ENCODE measurements around the gene KIFC3.
A peak's percentile ranks its signal among the peaks of the same experiment; 100 is the strongest.

The KIFC3 gene

DNA sequence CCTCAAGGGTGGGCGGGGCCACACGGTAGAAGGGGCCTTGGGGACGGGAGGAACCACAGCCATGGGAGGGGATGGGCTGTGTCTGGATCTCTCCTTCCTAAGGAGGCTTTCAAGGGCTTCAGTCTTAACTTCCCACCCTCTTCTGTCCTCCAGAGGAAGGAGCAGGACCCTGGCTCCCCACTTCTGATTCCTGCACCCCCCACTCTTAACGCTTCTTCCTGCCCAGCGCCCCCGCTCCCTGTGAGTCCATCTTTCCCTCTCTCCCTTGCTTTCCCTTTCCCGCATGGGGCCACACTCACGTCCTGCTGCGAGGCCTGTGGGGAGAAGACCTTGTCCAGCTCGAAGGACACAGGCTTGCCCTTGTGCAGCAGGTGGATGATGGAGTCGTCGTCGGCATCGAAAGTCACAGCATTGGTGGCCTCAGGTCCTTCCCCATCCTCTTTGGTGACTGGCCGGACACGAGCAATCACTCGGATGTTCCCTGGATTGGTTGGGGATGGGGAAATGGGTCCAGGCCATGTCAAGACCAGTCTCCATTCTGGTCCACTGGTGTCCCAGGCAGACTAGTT, 37.0 kb downstream of the KIFC3 start:
- no peak for DNase-seq (ENCODE audit: low read depth in 2 of 2)

DNA sequence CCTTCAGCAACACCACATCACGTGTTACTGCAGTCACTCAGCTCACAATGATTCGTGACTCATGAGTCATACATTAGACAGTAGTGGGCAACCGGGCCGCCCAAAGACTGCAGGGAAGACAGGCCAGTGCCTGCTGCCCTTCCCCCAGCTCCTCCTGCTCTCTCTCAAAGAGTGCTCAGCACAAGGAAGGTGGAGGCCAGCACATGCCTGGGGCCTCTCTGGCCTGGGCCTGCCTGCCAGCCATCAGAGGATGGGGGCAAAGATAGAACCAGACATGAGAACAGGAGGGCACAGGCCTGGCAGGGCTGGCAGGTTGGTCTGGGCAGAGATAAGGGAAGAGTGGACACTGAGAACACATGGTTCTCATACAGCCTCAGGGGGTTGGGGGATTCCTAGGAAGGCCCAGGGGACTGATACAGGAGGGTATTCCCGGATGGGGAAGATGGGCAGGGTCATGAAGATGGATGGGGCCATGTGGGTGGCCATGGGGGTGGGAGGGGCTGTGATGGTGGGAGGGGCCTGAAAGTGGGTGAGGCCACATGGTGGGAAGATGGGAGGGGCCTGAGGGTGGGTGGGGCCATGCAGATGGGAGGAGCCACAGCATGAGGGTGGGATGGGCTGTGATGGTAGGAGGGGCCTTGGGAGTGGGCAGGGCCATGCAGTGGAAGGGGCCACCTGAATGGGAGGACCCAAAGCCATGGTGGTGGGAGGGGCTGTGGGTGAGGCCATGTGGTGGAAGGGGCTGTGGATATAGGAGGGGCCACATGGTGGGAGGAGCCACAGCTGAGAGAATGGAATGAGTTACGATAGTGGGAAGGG, 37.7 kb downstream of the KIFC3 start:
- DNase-seq (ENCODE audit: low read depth in 2 of 2), result peak in 1 of 2 donors; percentile 6

DNA sequence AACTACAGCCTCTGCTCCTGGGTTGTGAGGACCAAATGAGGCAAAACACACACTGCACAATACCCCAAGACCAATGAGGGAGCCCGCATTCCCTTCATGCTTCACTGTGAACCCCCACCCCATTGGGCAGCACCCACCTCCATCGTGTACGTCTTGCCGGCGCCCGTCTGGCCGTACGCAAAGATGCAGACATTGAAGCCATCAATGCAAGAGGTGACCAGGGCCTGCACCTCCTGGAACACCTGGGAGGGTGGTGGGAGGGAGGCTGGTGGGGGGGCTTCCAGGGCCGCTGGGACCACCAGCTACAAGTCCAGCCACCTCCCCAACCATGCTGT, 38.3 kb downstream of the KIFC3 start:
- no peak for DNase-seq (ENCODE audit: low read depth in 2 of 2)

DNA sequence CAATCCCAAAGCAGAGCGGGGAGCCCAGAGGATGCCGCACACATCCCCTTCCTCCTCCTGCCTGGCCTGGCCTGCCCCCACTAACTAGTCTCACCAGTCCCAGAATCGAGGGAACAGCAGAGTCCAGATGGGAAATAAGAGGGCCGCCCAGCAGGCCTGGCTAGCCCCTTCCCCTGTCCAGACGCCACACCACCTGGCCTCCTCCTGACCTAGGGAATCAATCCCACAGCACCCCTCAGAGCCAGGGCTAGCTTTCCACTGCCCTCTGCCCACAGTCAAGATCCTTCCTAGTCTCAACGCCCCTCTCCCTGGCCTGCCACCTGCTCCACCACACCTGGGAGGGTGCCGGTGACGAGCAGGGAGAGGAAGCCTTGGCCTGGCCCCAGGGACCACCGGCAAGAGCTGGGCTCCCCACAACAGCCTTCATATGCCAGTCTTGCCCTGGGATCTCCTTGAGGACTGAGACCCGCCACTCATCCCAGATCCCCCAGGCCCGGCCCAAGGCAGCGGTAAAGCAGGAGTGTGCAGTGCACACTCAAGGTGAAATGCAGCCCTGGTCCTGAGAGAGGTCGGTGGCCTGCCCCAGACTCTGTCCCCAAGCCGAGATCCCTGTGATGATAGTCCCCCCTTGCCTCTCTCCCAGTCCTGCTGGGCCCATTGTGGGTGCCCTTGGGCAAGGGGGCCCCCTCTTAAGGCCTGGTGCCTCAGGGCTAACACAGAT, 38.8 kb downstream of the KIFC3 start:
- no peak for DNase-seq (ENCODE audit: low read depth in 2 of 2)

DNA sequence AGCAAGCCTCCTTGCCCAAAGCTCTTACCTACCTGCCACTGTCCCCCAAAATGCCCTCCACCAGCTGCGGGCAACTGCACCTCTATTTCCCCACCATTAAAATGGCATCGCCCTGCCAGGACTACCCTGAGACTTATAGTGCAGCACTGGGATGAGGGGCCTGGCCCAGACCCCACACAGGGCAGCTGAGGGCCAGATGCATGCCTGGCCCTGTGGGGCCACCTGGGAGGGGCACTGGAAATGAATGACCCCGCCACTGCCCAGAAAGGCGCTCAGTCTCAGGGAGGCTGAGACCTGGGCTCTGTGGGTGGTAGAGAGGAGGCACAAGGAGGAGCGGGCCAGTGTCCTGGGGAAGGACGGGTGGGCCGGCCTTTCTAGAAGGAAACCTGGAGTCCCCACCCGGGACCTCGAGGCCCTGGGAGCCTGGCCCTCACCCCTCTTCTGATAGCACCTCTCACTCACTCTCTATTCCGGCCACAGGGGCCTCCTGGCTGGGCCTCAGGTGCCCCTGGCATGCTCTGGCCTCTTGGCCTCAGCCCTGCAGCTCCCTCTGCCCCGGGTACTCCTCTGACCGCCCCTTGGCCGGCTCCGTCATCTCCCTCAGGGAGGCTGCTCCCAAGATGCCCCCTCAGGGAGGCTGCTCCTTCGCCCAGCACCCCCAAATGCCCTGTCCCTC, 39.8 kb downstream of the KIFC3 start:
- no peak for DNase-seq (ENCODE audit: low read depth in 2 of 2)

DNA sequence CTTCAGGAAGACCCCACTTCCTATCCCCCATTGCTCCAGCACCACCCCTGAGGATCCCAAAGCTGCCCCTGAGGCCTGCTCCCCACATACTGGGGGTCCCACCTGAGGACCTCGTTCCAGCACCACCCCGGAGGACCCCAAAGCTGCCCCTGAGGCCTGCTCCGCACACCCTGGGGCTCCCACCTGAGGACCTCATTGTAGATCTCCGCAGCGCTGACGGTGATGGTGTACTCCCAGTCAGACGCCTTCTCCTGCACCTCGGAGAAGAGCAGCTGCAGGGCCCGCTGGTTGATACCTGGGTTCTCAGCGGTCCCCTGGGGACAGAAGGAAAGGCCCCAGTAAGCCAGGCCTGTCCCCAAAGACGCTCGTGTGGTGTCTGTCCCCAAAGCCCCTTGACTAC, 40.3 kb downstream of the KIFC3 start:
- no peak for DNase-seq (ENCODE audit: low read depth in 2 of 2)

DNA sequence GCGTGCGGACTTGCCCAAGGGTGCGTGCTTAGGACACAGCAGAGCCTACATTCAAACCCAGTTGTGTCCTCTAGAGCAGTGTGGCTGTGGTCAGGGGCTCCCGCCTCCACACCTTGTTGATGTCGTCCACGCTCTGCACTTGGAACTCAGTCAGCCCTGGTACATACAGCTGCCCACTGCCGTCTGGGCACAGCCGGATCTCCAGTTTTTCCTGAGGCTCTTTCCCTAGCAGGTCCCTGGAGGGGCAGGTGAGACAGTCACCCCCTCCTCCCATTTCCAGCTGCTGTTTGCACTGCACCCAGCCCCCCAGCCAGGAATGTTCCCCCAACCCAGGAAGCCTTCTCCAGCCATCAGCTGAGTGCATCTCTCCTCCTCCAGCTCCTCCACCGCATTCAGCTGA, 41.0 kb downstream of the KIFC3 start:
- no peak for DNase-seq (ENCODE audit: low read depth in 2 of 2)

DNA sequence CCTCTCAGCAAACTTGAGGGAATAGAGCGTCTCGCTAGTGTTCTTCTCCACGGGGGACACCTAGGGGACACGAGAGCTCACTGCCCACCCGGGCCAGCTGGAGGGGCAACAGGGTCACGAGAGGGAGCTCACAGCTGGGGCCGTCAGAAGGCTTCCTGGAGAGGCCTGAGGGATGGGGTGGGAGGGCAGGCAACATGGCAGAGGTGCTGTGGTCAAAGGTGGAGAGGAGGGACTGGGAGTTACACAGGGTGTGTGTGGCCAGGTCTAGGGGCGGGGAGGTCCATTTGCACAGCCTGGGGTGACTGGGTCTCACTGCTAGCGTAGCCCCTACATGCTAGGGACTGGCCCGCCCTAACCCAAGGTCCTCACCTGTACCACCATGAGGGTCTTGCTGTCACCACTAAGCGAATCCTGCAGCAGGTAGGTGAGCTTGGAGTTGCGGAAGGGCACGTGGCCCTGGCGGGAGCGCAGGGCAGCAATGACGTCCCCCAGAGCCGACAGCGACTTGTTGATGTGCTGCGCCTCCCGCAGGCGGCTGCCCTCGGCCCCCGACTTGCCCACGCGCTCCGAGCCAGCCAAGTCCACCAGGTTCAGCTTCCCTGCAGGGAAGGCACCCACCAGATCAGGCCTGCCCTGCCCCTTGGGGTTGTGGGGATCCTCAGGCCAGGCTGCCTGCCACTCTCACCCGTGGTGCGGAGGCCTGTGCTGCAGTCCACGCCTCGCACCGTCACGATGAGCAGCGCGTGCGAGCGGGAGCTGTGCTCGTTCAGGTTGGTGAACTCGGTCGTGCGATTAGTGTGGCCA, 41.7 kb downstream of the KIFC3 start:
- DNase-seq (ENCODE audit: low read depth in 2 of 2), result no peak

DNA sequence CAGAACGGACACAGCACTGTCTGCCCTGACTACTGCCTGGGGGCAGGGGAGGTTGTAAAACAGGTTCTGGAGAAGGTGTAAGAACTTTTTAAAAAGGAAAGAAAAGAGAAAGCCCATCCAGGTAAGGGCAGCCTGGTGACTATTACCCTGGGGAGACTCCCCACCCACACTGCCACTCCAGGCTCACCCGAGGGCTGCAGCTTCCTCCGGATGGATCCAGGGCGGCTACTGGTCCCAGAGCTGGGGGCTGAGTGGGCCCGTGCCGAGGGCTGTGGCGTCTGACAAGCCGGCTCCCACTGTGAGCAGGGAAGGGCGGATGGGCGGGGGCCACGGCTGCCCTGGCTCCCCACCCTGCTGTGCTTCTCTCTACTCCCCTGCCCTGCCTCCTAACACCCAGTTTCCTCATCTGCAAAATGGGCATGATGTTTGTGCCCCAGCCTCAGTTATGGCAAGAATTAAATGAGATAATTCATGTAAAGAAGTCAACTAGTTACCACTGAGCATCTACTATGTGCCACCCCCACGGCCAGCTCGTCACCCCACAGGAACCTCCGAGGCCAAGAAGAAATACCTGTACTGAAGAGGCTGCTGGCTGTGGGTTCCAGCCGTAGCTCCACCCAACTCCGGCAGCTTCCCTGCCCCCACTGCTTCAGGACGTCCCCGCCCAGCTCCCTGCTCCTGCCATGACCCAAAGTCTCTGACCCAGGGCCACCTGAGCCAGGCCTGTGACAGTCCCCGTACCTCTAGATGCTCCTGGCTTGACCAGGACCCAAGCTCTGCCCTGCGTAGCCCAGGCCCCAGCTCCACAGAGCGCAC, 42.5 kb downstream of the KIFC3 start:
- no peak for DNase-seq (ENCODE audit: low read depth in 2 of 2)

DNA sequence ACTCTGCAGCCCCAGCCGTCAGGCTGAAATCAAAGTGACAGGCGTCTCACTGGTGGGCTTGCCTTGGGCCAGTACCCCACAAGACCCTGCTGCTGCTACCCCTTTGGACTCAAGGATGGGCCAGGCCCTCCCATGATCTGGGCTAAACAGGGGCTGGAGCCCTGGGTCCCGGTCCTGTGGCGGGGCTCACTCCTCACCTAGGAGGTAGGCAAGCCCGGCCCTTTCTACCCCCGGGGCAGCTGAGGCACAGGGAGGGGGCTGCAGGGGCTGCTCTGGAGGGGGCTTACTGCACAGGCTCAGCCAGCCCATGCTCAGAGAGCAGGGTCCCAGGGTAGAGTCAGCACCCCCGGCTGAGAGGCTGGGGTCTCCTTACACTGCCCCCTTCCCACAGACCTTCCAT, 43.2 kb downstream of the KIFC3 start:
- DNase-seq (ENCODE audit: low read depth in 2 of 2), result no peak

DNA sequence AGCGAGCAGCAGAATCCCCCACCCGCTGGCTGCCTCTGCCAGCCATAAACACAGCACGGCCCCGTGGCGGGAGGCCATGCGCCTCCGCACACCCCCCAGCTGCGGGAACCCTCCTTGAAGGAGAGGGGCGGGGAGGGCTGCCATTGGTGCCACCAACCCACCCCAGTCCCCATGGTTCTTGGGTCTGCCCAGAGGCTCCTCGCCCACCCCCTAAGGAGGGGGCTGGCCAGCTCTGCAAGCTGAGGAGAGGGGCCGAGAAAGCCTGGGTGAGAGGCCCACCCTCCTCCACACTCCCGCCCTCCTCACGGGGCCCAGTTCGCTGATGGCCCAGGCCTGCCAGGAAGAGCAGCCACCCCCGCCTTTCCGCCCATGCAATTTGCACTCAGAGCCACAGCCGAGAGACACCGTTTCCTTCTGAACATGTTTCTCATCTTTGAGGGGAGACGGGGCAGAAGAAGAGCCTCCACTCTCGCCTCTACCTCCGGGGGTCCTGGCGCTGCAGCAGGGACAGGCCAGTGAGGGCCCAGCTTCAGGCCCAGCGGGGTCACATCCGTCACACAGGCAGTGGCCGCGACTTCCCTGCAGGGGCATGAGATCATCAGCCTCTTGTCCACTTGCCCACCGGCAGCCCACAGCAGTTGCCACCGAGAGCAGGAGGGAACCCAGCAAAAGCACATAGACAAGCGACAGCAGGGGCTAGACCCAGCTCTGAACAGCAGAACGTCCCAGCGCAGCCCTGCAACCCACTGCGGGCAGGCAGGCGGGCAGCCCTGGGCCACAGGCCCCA, 43.8 kb downstream of the KIFC3 start:
- no peak for DNase-seq (ENCODE audit: low read depth in 2 of 2)

DNA sequence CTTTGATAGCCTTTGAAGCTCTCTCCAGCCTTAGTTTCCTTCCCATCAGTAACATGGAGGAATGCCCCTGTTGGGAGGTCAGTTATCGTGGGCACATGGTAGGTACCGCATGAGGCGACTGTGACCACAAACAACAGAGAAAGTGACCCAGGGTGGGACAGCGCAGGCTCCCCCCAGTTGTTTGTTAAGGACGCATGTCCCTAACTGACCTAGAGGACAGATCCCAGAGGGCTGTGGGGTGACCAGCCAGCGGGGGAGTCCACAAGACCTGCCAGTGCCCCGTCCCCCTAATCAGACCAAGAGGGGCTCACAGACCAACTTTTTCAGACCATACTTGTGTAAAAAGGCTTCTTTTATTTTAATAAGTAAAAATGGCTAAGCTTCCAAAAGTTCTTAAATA, 44.4 kb downstream of the KIFC3 start:
- no peak for DNase-seq (ENCODE audit: low read depth in 2 of 2)

DNA sequence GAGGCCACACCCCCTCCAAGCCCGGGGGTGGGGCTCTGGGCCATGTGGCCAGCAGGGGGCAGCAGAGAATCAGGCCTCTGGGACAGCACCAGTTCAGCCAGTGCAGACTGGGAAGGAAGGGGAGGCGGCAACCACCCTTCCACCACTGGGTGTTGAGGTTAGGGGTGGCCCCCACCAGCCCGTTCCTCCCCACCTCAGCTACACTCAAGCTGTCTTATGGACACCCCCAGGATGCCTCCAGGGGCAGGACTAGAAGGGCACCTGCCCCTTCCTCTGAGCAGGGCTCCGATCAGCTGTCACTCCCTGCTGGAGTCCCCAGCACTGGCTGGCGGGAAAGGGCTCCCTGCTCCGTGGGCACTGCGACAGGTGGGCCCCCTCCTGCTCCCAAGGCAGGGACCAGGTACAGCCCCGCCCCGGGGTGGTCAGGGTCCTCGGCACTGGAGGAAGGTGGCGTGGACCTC, 44.9 kb downstream of the KIFC3 start:
- DNase-seq (ENCODE audit: low read depth in 2 of 2), result peak; percentile 90 to 91

DNA sequence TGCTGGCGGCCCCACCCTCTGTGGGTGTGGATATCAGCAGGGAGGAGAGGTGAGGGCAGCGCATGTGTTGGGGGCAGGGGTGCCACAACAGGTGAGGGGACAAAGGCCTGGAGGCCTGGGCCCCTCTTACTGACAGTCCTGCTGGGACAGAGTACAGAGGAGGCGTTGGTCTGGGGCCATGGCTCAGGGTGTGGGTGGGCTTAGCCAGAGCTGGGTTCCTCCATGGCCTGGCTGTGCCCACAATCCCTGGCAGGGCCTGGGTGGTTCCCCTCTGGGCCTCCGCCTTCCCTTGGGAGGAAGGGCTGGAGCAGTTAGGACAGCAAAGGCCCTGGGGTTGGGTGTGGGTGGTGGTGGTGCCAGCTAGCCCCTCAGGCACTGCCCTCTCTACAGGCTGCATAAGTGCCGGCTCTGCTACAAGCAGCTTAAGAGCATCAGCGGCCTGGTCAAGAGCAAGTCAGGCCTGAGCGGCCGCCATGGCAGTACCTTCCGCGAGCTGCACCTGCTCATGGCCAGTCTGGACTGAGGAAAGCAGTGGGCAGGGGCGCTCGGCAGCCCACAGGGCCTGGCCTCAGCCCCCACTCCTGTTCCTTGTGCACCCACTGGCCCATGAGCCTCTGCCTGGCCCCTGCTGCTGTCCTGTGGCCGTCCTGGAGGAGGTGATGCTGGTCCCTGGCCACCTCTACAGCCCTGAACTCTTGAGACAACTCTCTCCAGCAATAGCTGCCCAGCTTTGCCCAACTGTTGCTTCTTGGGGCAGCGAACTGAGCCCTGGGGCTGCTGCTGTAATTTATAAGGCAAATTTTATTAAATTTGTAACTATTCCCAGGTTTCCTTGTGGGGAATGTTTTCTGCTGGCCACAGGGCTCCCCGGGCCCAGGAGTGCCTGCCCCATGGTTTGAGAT, 45.6 kb downstream of the KIFC3 start:
- no peak for DNase-seq (ENCODE audit: low read depth in 2 of 2)

DNA sequence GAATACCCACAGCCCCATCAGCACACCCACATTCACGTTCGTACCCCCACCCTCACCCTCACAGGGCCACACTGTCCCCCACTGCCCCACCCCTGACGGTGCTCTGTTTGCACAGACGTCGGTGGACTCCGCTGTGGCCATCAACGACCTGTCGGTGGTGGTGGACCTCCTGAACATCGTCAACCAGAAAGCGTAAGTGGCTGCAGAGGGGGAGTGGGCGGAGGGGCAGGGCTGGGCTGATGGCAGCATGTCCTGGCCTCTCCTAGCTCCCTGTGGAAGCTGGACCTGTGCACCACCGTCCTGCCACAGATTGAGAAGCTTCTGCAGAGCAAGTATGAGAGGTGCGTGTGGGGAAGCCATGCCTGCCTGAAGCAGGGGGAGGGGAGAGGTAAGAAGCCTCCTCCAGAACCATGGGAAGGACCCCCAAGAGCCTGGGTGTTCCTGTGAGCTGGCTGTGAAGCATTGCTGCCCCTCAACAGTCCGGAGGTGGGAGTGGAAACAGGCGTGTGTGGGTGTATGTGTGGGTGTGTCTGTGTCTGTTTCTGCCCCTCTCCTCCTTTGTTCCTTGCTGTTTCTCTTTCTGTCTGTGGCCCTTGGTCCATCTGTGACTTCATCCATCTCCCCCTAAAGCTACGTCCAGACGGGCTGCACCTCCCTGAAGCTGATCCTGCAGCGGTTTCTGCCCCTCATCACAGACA, 46.4 kb downstream of the KIFC3 start:
- DNase-seq (ENCODE audit: low read depth in 2 of 2), result no peak

DNA sequence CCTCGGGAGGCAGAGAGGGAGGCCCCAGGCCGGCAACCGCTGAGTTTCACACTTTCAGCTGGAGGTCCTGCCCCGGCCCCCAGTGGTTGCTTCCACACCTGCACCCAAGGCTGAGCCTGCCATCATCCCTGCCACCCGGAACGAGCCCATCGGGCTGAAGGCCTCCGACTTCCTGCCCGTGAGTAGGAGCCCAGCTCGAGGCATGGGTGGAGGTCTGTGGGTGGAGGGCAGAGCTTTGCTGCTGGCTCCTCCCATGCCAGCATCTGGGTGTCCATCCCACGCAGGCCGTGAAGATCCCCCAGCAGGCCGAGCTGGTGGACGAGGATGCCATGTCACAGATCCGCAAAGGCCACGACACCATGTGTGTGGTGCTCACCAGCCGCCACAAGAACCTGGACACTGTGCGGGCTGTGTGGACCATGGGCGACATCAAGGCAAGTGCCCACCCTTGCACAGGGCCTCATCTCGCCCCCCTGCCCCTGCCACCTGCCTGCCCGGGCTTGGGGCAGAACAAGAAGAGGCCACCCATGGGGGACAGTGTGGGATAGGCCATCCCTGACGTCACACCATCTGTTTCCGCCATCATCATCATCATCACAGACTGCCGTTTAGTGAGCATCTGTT, 47.1 kb downstream of the KIFC3 start:
- no peak for DNase-seq (ENCODE audit: low read depth in 2 of 2)

DNA sequence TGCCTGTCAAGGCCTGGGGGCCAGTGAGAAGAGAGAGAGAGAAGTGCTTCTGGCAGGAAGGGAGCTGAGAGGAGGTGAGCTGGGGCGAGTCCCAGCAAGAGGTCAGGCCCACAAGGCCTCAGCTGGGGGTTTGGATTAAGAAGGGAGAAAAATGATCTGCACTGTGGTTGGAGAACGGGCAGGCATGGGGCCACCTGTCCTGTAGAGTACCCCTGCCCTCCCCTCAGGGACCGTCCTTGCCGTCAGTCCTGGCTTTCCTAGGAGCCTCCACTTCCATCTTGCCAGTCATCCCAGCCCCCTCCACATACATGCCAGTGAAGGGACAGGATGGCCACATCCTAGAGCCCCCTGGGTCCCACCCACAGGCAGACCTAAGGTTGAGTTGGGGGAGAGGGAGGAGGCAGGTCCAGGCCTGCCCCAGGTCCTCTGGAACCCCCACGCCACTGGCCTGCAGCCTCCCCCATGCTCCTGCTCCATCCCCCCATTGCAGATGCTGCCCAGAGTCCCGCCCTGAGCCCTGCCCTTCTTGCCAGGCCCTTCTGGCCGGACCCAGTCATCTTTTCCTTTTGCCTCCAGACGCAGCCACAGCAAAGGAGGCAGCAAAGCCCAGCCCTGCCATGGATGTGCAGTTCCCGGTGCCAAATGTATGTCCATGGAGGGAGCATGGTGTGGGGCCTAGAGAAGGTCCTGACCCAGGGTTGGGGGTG, 47.8 kb downstream of the KIFC3 start:
- no peak for DNase-seq (ENCODE audit: low read depth in 2 of 2)
